Nephron (organoid): ENCODE data around the gene SRL.

Source experiments
- H3K27ac Mint-ChIP-seq, 3 experiments: 2 replicates each; pipeline ENCODE4 v1.8.0; 2020; ENCODE audit warnings: mixed read lengths in 3 of 3, mild to moderate bottlenecking in 2 of 3, moderate library complexity in 1 of 3
- H3K27me3 Mint-ChIP-seq: 2 replicates; pipeline ENCODE4 v1.8.0; 2021; ENCODE audit warnings: low read depth, mild to moderate bottlenecking, moderate library complexity, mixed read lengths
- H3K36me3 Mint-ChIP-seq: 2 replicates; pipeline ENCODE4 v1.8.0; 2020; ENCODE audit warnings: low read depth, mixed read lengths
- H3K4me1 Mint-ChIP-seq: 2 replicates; pipeline ENCODE4 v1.8.0; 2020; ENCODE audit warnings: mixed read lengths
- H3K4me3 Mint-ChIP-seq, 3 experiments: 2 replicates each; pipeline ENCODE4 v1.8.0; 2020; ENCODE audit warnings: mild to moderate bottlenecking in 3 of 3, mixed read lengths in 3 of 3, moderate library complexity in 2 of 3
- H3K9me3 Mint-ChIP-seq: 2 replicates; pipeline ENCODE4 v1.8.0; 2020; ENCODE audit warnings: mixed read lengths
- CTCF ChIP-seq, 3 experiments: fragments of 200-600 bp; sonication (generic); IDR thresholded peaks; one replicate each; pipeline ENCODE4 v1.5.0; 2021; ENCODE audit warnings: antibody characterized with exemption in 3 of 3; ENCODE audit not compliant: unreplicated experiment in 3 of 3

SRL gene

GRCh38 chr16:4178468-4179010, 63.3 kb downstream of the SRL start:
- Mint-ChIP-seq H3K27me3 (peaks cover 3% of the 10 kb centered on the region), H3K36me3 (no peaks in the 10 kb centered on the region), H3K9me3 (no peaks in the 10 kb centered on the region), H3K4me1 (peaks cover 6% of the 10 kb centered on the region), H3K4me3 (no peak overlapping the region), H3K27ac (no peak overlapping the region)
- TF ChIP-seq CTCF (IDR thresholded peaks at IDR 0.05; ENCODE audit: unreplicated experiment in 3 of 3): no peak

- Mint-ChIP-seq H3K4me1 (peaks cover 6% of the 10 kb centered on the region), H3K27me3 (peaks cover 3% of the 10 kb centered on the region), H3K36me3 (no peaks in the 10 kb centered on the region), H3K27ac (no peak overlapping the region), H3K4me3 (no peak overlapping the region), H3K9me3 (no peaks in the 10 kb centered on the region)
- no peak for TF ChIP-seq CTCF (IDR thresholded peaks at IDR 0.05; ENCODE audit: unreplicated experiment in 3 of 3)
These were observed 64.9 kb downstream of the SRL start for GRCh38 chr16:4176906-4177417.

- TF ChIP-seq CTCF (IDR thresholded peaks at IDR 0.05; ENCODE audit: unreplicated experiment in 3 of 3): no peak
- H3K4me3 Mint-ChIP-seq: no peak overlapping the region
- no peaks in the 10 kb centered on the region for H3K4me1 Mint-ChIP-seq
- H3K27me3 Mint-ChIP-seq: peaks cover 3% of the 10 kb centered on the region
- no peak overlapping the region for H3K27ac Mint-ChIP-seq
- no peaks in the 10 kb centered on the region for H3K36me3 Mint-ChIP-seq
- H3K9me3 Mint-ChIP-seq: no peaks in the 10 kb centered on the region
These were observed 66.0 kb downstream of the SRL start for GRCh38 chr16:4175849-4176248.

GRCh38 chr16:4172070-4172469, 69.8 kb downstream of the SRL start:
- no peak for TF ChIP-seq CTCF (IDR thresholded peaks at IDR 0.05; ENCODE audit: unreplicated experiment in 3 of 3)
- Mint-ChIP-seq H3K4me3 (no peak overlapping the region), H3K27ac (no peak overlapping the region), H3K27me3 (no peaks in the 10 kb centered on the region), H3K9me3 (no peaks in the 10 kb centered on the region), H3K36me3 (no peaks in the 10 kb centered on the region), H3K4me1 (peaks cover 2% of the 10 kb centered on the region)

GRCh38 chr16:4169415-4169814, 72.5 kb downstream of the SRL start:
- no peak overlapping the region for H3K4me3 Mint-ChIP-seq
- peaks cover 6% of the 10 kb centered on the region for H3K4me1 Mint-ChIP-seq
- no peak for TF ChIP-seq CTCF (IDR thresholded peaks at IDR 0.05; ENCODE audit: unreplicated experiment in 3 of 3)
- H3K27me3 Mint-ChIP-seq: no peaks in the 10 kb centered on the region
- no peaks in the 10 kb centered on the region for H3K9me3 Mint-ChIP-seq
- H3K36me3 Mint-ChIP-seq: no peaks in the 10 kb centered on the region
- H3K27ac Mint-ChIP-seq: no peak overlapping the region

GRCh38 chr16:4166821-4167220, 75.1 kb downstream of the SRL start:
- no peaks in the 10 kb centered on the region for H3K27me3 Mint-ChIP-seq
- no peak for TF ChIP-seq CTCF (IDR thresholded peaks at IDR 0.05; ENCODE audit: unreplicated experiment in 3 of 3)
- no peak overlapping the region for H3K27ac Mint-ChIP-seq
- peaks cover 6% of the 10 kb centered on the region for H3K4me1 Mint-ChIP-seq
- H3K4me3 Mint-ChIP-seq: no peak overlapping the region
- H3K9me3 Mint-ChIP-seq: no peaks in the 10 kb centered on the region
- H3K36me3 Mint-ChIP-seq: no peaks in the 10 kb centered on the region
